NCI-H146 treated with DMSO at 0.1 percent for 48 hours (cell line): Measurements from ENCODE around the gene NOS3.
A peak's percentile ranks its signal among the peaks of the same experiment; 100 is the strongest.

Source experiments
- DNase-seq: peaks from one replicate; lab custom pipeline; 2025; ENCODE audit not compliant: unreplicated experiment; lab: John Stamatoyannopoulos, UW

The NOS3 gene

GRCh38 chr7:150990416-150991186 lies at the start of gene NOS3:
Gene NOS3 (plus strand): TSS chr7:150991017. CDS start chr7:150993804, 2,787 bp downstream.
- DNase-seq: no peak

- no peak for DNase-seq
These were observed 49.3 kb upstream of the NOS3 start for GRCh38 chr7:150941351-150942000.

- peak; percentile 28 for DNase-seq
These were observed 48.7 kb upstream of the NOS3 start for GRCh38 chr7:150942001-150942590.

- no peak for DNase-seq
These were observed 48.0 kb upstream of the NOS3 start for GRCh38 chr7:150942591-150943452.

- no peak for DNase-seq
These were observed 47.4 kb upstream of the NOS3 start for GRCh38 chr7:150943453-150943814.

- DNase-seq: no peak
These were observed 46.5 kb upstream of the NOS3 start for GRCh38 chr7:150944066-150945042.

GRCh38 chr7:150945171-150945852 lies 45.5 kb upstream of the NOS3 start:
- no peak for DNase-seq

- no peak for DNase-seq
These were observed 44.9 kb upstream of the NOS3 start for GRCh38 chr7:150945853-150946420.

- no peak for DNase-seq
These were observed 44.2 kb upstream of the NOS3 start for GRCh38 chr7:150946421-150947240.

GRCh38 chr7:150947241-150947745 lies 43.5 kb upstream of the NOS3 start:
- DNase-seq: no peak

GRCh38 chr7:150947761-150948651 lies 42.8 kb upstream of the NOS3 start:
- no peak for DNase-seq

GRCh38 chr7:150948791-150949251 lies 42.0 kb upstream of the NOS3 start:
- no peak for DNase-seq

- DNase-seq: no peak
These were observed 41.3 kb upstream of the NOS3 start for GRCh38 chr7:150949564-150949963.

- no peak for DNase-seq
These were observed 40.8 kb upstream of the NOS3 start for GRCh38 chr7:150949971-150950491.

GRCh38 chr7:150950496-150951180 lies 40.2 kb upstream of the NOS3 start:
- no peak for DNase-seq

GRCh38 chr7:150951181-150951520 lies 39.7 kb upstream of the NOS3 start:
- no peak for DNase-seq
